SH-SY5Y (cell line): Measurements from ENCODE around the gene CRACDL.

Experiments used
- GATA2 ChIP-seq: IDR thresholded peaks from 2 replicates; pipeline ENCODE4 v1.6.1; 2011; ENCODE audit warnings: mild to moderate bottlenecking, low read depth, low read length
- GATA3 ChIP-seq: IDR thresholded peaks from 2 replicates; pipeline ENCODE4 v1.6.1; 2011; ENCODE audit warnings: low read depth, mild to moderate bottlenecking, low read length, moderate library complexity

DNA sequence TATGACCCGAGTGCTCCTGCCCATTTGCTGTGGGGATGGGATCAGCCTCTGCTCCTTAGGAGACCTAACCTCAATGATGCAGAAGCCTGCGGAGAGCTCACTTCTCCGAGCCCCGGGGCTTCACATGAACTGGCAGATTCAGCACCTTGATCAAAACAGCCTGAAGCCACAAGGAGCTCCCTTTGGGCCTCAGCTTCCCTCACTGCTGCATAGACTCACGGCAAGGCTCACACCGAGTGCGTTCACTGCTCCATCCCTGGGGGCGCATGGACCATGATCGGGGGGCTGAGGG lies 33.0 kb downstream of the CRACDL start:
- TF ChIP-seq GATA2 = no peak
- TF ChIP-seq GATA3 = no peak
